Measurements from ENCODE around the gene SOWAHA. TPM values are rescaled to one million over a fixed set of nuclear protein-coding genes. Genes with fewer than 3 reads are reported as not detected.

Gene SOWAHA
- total and polyA plus RNA-seq, 2 donors (not counting 3 experiments of a cell fraction or from before 2014, with no cell fraction given): not detected

GRCh38 chr5:132774896-132775295 lies 38.2 kb upstream of the SOWAHA start:
- ChIA-PET POLR2A (no interaction called here), CTCF (interaction anchor here (1.0 to 2.6 kb wide), 5 partner anchors 20 to 388 kb away, joined by 3 to 19 read pairs (median 4); no protein-coding TSS in a partner anchor)
- Histone ChIP-seq H3K4me3 (replicated peaks in 1 of 3; ENCODE audit: insufficient read depth in 1 of 3, low read depth in 1 of 3, low read length in 3 of 3) (no peak overlapping the region), H3K4me2 (ENCODE audit: insufficient read depth, low read length) (no peak overlapping the region), H3K9ac (replicated peaks; ENCODE audit: extremely low read depth, insufficient read depth, low read length) (no peak overlapping the region), H3K4me1 (ENCODE audit: control insufficient read depth, extremely low read depth, insufficient read depth, low read length) (peaks cover 30% of the 10 kb centered on the region), H3K27ac (ENCODE audit: insufficient read depth, low read depth, low read length) (no peak overlapping the region), H3K9me1 (replicated peaks; ENCODE audit: control insufficient read depth, extremely low read depth, insufficient read depth, low read length) (no peaks in the 10 kb centered on the region), H2AFZ (ENCODE audit: low read depth, low read length) (no peak overlapping the region), H4K20me1 (replicated peaks; ENCODE audit: control insufficient read depth, extremely low read depth, insufficient read depth, low read length) (no peaks in the 10 kb centered on the region), H3K79me2 (ENCODE audit: control insufficient read depth, insufficient read depth, low read length) (peaks cover 49% of the 10 kb centered on the region), H3K27me3 (ENCODE audit: control insufficient read depth in 2 of 2, insufficient read depth in 2 of 2, low read length in 2 of 2) (no peaks in the 10 kb centered on the region), H3K9me3 (replicated peaks; ENCODE audit: control insufficient read depth, insufficient read depth, low read length) (no peaks in the 10 kb centered on the region), H3K36me3 (ENCODE audit: control insufficient read depth in 2 of 2, extremely low read depth in 1 of 2, insufficient read depth in 2 of 2, low read length in 2 of 2) (no peaks in the 10 kb centered on the region)
- no peak for DNase-seq (ENCODE audit: low read depth, low spot score)
- no TSS peak for BruUV-seq (replicated peaks)
- FAIRE-seq: no peak
- intact Hi-C loops (cut with micrococcal nuclease) (no loop called here), dilution Hi-C loops (cut with MboI; ENCODE audit: extremely low pct_ligation_motif_present, low sequenced_read_pairs) (no loop called here)
- TF ChIP-seq EZH2 (IDR thresholded peaks at IDR 0.05; ENCODE audit: borderline replicate concordance, low read depth, low read length, severe bottlenecking) (no peak), JUN (IDR thresholded peaks at IDR 0.05; ENCODE audit: borderline replicate concordance, insufficient read depth, insufficient read length, low read depth) (no peak), POLR2A (IDR thresholded peaks at IDR 0.05; ENCODE audit: low read depth, low read length) (no peak), MAX (IDR thresholded peaks at IDR 0.05; ENCODE audit: insufficient read depth, insufficient read length) (no peak), GATA2 (IDR thresholded peaks at IDR 0.05; ENCODE audit: insufficient read depth, insufficient read length, low read depth, low read length) (no peak), POLR2AphosphoS5 (IDR thresholded peaks at IDR 0.05; ENCODE audit: insufficient read depth, low read depth, low read length) (no peak), FOS (IDR thresholded peaks at IDR 0.05; ENCODE audit: borderline replicate concordance, insufficient read depth, low read length) (no peak), CTCF (IDR thresholded peaks at IDR 0.05; ENCODE audit: extremely low read depth in 1 of 2, insufficient read depth in 1 of 2, low read depth in 1 of 2, low read length in 2 of 2) (no peak), MYC (IDR thresholded peaks at IDR 0.05; ENCODE audit: low read depth, low read length) (no peak)

All from endothelial cell of umbilical vein (primary cell).